Type B pancreatic cell (in vitro differentiated cells): Measurements from ENCODE around the gene SERP1. TPM values are rescaled to one million over a fixed set of nuclear protein-coding genes. Genes with fewer than 3 reads are reported as not detected.

ENCODE experiments used
- DNase-seq: peaks from one replicate; pipeline ENCODE4 v3.0.0; 2021; ENCODE audit warnings: mixed read lengths; ENCODE audit not compliant: unreplicated experiment; ENCODE audit errors: extremely low spot score
- H3K27ac Mint-ChIP-seq: 2 replicates; pipeline ENCODE4 v1.8.0; 2021; ENCODE audit warnings: mild to moderate bottlenecking, mixed read lengths
- H3K27me3 Mint-ChIP-seq: 2 replicates; pipeline ENCODE4 v1.8.0; 2021; ENCODE audit warnings: mixed read lengths
- H3K36me3 Mint-ChIP-seq: 2 replicates; pipeline ENCODE4 v1.8.0; 2021; ENCODE audit warnings: mixed read lengths
- H3K4me1 Mint-ChIP-seq: one replicate; pipeline ENCODE4 v1.8.0; 2021; ENCODE audit warnings: mixed read lengths; ENCODE audit not compliant: unreplicated experiment
- H3K4me3 Mint-ChIP-seq: 2 replicates; pipeline ENCODE4 v1.8.0; 2021; ENCODE audit warnings: mild to moderate bottlenecking, mixed read lengths
- H3K9me3 Mint-ChIP-seq: 2 replicates; pipeline ENCODE4 v1.8.0; 2021; ENCODE audit warnings: mixed read lengths
- total RNA-seq: library from RNA; stranded (reverse); gene quantifications from 2 replicates; pipeline ENCODE4 v1.2.1, GENCODE V29; 2021; ENCODE audit warnings: low replicate concordance
- TF ChIP-seq, protein P1 (sequence below): fragments of 200-600 bp; sonication (generic); conservative IDR thresholded peaks from 2 replicates; pipeline ENCODE4 v1.5.0; 2021; ENCODE audit warnings: antibody characterized with exemption, mild to moderate bottlenecking

Gene SERP1
- total RNA-seq, 1 donor from 2014 or later = 96.8 TPM

DNA sequence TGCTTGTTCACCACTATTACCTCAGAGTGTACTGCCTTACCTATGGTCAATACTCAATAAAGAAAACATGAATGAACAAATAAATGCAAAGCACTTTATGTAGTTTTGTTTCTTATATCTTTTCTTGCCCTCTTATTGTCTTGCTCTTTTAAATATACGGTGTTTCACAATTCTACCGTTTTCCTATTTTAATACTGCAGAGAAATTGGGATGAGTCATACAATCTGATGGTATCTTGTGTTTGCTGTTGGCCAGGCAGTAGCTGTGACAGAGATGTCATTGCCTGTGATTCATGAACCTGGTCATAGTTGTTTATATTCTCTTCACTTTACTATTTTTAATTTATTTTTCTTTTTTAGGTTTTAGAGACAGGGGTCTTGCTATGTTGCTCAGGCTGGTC is 48.3 kb downstream of the SERP1 start:
- Mint-ChIP-seq H3K36me3 (peaks cover 4% of the 10 kb centered on the region), H3K27me3 (no peaks in the 10 kb centered on the region), H3K9me3 (no peaks in the 10 kb centered on the region), H3K4me1 (peaks cover 10% of the 10 kb centered on the region), H3K4me3 (no peak overlapping the region), H3K27ac (no peak overlapping the region)
- TF ChIP-seq, protein P1, sequence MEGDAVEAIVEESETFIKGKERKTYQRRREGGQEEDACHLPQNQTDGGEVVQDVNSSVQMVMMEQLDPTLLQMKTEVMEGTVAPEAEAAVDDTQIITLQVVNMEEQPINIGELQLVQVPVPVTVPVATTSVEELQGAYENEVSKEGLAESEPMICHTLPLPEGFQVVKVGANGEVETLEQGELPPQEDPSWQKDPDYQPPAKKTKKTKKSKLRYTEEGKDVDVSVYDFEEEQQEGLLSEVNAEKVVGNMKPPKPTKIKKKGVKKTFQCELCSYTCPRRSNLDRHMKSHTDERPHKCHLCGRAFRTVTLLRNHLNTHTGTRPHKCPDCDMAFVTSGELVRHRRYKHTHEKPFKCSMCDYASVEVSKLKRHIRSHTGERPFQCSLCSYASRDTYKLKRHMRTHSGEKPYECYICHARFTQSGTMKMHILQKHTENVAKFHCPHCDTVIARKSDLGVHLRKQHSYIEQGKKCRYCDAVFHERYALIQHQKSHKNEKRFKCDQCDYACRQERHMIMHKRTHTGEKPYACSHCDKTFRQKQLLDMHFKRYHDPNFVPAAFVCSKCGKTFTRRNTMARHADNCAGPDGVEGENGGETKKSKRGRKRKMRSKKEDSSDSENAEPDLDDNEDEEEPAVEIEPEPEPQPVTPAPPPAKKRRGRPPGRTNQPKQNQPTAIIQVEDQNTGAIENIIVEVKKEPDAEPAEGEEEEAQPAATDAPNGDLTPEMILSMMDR = no peak
- no peak for DNase-seq

DNA sequence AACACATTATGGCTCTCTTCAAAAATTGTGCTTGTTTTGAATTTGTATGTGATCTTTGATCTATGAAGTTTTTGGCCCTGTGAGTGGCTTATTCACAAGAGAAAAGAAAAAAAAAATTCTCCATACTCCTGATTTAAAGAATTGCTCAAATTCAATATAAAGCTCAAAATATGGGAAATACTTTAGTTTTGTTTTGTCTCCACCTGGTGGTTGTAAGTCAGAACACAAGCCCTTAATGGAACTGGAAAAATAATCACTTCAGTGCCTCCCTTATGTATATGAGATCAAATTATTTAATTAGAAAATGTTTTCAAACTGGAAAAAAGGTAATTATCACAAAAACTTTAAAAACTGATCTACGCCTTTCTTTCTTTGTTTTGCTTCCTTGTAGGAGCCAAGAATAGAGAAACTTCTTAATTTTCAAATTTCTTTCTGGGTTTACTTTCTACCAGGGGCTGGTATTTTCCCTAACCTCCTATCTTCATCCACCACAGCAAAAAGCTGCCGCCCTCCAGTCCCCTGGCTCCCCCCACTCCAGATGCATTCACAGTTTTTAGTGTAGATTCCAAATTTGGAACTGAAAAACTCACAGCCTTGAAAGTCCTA is 50.6 kb downstream of the SERP1 start:
- Mint-ChIP-seq H3K27me3 (no peaks in the 10 kb centered on the region), H3K36me3 (no peaks in the 10 kb centered on the region), H3K9me3 (no peaks in the 10 kb centered on the region), H3K4me3 (no peak overlapping the region), H3K27ac (no peak overlapping the region), H3K4me1 (peaks cover 10% of the 10 kb centered on the region)
- no peak for DNase-seq
- TF ChIP-seq, protein P1 = peak; percentile 95

DNA sequence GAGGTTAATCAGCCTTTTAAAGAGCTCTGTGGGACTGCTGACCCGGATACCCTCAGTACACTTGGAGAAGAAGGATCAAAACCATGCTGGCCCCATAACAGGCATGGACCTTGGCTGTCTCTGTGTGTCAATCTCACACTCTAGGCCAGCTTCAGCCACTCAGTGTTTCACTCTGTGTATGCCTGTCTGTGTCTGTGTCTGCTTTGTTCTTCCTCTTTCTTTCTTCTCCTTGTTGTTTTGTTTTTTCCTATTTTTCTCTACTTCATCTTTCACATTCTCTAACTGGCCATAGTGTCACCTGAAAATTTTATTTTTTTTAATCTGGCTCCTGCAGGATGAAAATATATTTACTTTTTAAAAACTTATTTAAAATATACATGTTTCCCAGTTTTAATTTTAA is 51.1 kb downstream of the SERP1 start:
- Mint-ChIP-seq H3K4me1 (peaks cover 10% of the 10 kb centered on the region), H3K27me3 (no peaks in the 10 kb centered on the region), H3K27ac (no peak overlapping the region), H3K4me3 (no peak overlapping the region), H3K9me3 (no peaks in the 10 kb centered on the region), H3K36me3 (no peaks in the 10 kb centered on the region)
- no peak for DNase-seq
- TF ChIP-seq, protein P1 = no peak

DNA sequence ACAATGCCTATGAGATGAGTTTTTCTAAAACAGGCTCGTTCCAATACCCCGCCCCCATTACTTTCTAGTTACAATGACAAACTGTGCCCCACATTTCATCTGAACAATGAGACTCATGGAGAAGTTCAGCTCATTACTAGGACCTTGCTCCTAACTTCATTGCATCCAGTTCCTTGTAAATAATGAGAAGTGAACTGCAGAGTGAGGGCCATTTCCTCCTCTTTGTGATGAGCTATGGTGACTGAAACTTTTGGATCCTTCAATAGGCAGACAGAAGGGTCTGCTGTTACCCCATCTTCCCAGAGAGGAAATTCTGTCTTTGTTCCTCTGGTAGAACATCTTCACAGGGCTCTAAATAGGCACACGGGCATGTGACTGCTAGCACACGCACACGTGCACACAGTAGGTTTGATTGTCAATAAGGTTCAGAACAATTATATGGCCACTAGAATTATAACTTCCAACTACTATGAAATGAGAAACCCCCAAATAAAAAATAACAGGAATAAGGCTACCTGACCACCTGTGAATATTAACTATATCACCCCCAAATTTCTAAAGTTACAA is 51.8 kb downstream of the SERP1 start:
- H3K4me3 Mint-ChIP-seq = no peak overlapping the region
- H3K27me3 Mint-ChIP-seq = no peaks in the 10 kb centered on the region
- no peak for DNase-seq
- H3K27ac Mint-ChIP-seq = no peak overlapping the region
- no peaks in the 10 kb centered on the region for H3K9me3 Mint-ChIP-seq
- no peaks in the 10 kb centered on the region for H3K36me3 Mint-ChIP-seq
- TF ChIP-seq, protein P1 = no peak
- peaks cover 10% of the 10 kb centered on the region for H3K4me1 Mint-ChIP-seq

Other genes starting within 250 kb of the SERP1 start
- gene TSC22D2, start 138.2 kb downstream of the SERP1 start, total RNA-seq = 64.4 and 106 TPM in 2 replicates
- 56.1 and 58.3 TPM in 2 replicates for gene EIF2A, start 291 bp upstream of the SERP1 start, total RNA-seq
- 73.8 and 92.7 TPM in 2 replicates for gene SELENOT, start 56.8 kb upstream of the SERP1 start, total RNA-seq
- not detected in 2 replicates for gene ERICH6, start 157.4 kb upstream of the SERP1 start, total RNA-seq
- 18.2 and 26.6 TPM in 2 replicates for gene SIAH2, start 216.7 kb upstream of the SERP1 start, total RNA-seq